Ovary (tissue), 3 donors: ENCODE measurements around the gene XRCC5.

Experiments
- CTCF ChIP-seq, 3 donors: fragments of 450-650 bp in 2 of 3; fragments of 200-600 bp in 1 of 3; IDR thresholded peaks; one replicate each; pipeline versions ENCODE4 v1.5.1 to v1.8.0; 2016 to 2022; ENCODE audit warnings: antibody characterized with exemption in 3 of 3, mild to moderate bottlenecking in 1 of 3
- POLR2A ChIP-seq: fragments of 450-650 bp; IDR thresholded peaks from one replicate; pipeline ENCODE4 v1.6.1; 2017; ENCODE audit warnings: antibody characterized with exemption, mild to moderate bottlenecking, moderate library complexity
- donor health status: DM: no; HTN: no; CAD: no.

GRCh38 chr2:216134958-216135541, 25.9 kb downstream of the XRCC5 start:
- TF ChIP-seq CTCF (IDR thresholded peaks at IDR 0.05) (no peak), POLR2A (no peak)
